HUES48 (cell line): ENCODE measurements around the gene SH3PXD2A.
A peak's percentile ranks its signal among the peaks of the same experiment; 100 is the strongest.

Experiments used
- H3K27ac ChIP-seq: one replicate; pipeline ENCODE4 v1.7.0; 2013; ENCODE audit warnings: low read depth, low read length, inconsistent platforms
- H3K27me3 ChIP-seq: 2 replicates; pipeline ENCODE4 v1.6.1; 2013; ENCODE audit warnings: mild to moderate bottlenecking, low read length; ENCODE audit not compliant: control insufficient read depth, insufficient read depth
- H3K36me3 ChIP-seq: 2 replicates; pipeline ENCODE4 v1.6.1; 2013; ENCODE audit warnings: low read length; ENCODE audit not compliant: control insufficient read depth, insufficient read depth
- H3K4me1 ChIP-seq: 2 replicates; pipeline ENCODE4 v1.6.1; 2013; ENCODE audit warnings: mild to moderate bottlenecking, low read length; ENCODE audit not compliant: control insufficient read depth, insufficient read depth
- H3K4me3 ChIP-seq: 2 replicates; pipeline ENCODE4 v1.5.1; 2013; ENCODE audit warnings: mild to moderate bottlenecking, low read depth, low read length
- H3K9ac ChIP-seq: 2 replicates; pipeline ENCODE4 v1.6.1; 2013; ENCODE audit warnings: mild to moderate bottlenecking, low read depth, low read length, moderate library complexity
- H3K9me3 ChIP-seq: 2 replicates; pipeline ENCODE4 v1.6.1; 2013; ENCODE audit warnings: low read length; ENCODE audit not compliant: control insufficient read depth, insufficient read depth

SH3PXD2A gene

DNA sequence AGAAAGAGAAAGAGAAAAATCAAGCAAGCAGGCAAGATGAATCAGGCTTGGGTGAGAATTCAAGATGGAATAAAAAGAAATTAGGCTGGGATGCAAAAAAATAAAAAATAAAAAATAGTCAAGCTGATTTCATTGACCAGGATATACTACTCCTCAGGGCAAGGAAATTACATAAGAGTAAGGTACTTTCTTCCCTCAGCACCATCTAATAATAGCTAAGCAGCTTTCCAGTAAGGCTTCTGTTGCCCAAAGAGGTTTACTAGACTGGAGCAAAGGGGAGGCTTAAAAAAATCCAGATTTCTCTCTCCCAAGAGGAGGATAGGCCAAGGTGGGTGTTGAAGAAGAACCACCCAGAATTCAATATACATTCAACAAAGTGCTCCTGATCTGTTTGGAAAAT is 268.3 kb downstream of the SH3PXD2A start:
- no peak overlapping the region for H3K27ac ChIP-seq
- H3K9ac ChIP-seq, result no peak overlapping the region
- no peaks in the 10 kb centered on the region for H3K36me3 ChIP-seq
- H3K4me3 ChIP-seq, result no peak overlapping the region
- H3K4me1 ChIP-seq, result no peaks in the 10 kb centered on the region
- no peaks in the 10 kb centered on the region for H3K9me3 ChIP-seq
- H3K27me3 ChIP-seq, result peaks cover 21% of the 10 kb centered on the region

DNA sequence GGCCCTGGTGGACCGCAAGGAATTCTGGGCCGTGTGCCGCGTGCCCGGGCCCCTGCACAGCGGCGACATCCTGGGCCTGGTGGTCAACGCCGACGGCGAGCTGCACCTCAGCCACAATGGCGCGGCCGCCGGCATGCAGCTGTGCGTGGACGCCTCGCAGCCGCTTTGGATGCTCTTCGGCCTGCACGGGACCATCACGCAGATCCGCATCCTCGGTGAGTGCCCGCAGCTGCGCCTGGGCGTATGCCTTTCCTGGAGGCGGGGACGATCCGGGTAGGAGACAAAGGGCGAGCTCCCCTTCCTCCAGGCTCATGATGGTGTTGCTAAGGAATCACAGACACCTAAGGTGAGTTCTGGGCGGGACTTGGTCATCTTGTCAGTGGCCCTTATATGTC is 270.4 kb downstream of the SH3PXD2A start:
- H3K27ac ChIP-seq, result no peak overlapping the region
- H3K4me3 ChIP-seq, result no peak overlapping the region
- no peaks in the 10 kb centered on the region for H3K36me3 ChIP-seq
- H3K9ac ChIP-seq, result no peak overlapping the region
- peaks cover 21% of the 10 kb centered on the region for H3K27me3 ChIP-seq
- H3K9me3 ChIP-seq, result no peaks in the 10 kb centered on the region
- no peaks in the 10 kb centered on the region for H3K4me1 ChIP-seq

DNA sequence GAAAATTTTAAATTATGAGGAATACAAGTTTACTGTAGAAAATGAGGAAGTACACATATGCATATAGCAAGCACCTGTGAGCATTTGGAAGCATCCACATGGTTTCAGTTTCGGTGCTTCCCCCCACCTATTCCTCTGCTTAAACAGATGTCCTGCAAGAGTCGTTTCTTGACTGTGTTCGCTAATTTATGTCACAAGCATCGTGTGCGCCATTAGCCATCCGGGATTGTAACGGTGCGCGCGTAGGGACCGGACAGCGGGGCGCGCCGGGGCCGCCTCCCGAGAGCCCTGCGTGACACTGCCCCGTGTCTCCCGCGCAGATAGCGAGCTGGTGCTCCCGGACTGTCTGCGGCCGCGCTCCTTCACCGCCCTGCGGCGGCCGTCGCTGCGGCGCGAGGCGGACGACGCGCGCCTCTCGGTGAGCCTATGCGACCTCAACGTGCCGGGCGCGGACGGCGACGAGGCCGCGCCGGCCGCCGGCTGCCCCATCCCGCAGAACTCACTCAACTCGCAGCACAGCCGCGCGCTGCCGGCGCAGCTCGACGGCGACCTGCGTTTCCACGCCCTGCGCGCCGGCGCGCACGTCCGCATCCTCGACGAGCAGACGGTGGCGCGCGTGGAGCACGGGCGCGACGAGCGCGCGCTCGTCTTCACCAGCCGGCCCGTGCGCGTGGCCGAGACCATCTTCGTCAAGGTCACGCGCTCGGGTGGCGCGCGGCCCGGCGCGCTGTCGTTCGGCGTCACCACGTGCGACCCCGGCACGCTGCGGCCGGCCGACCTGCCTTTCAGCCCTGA is 271.0 kb downstream of the SH3PXD2A start:
- H3K4me1 ChIP-seq, result no peaks in the 10 kb centered on the region
- H3K9ac ChIP-seq, result no peak overlapping the region
- H3K27ac ChIP-seq, result no peak overlapping the region
- H3K4me3 ChIP-seq, result peak overlapping the region; percentile 40; the same call in 1 of the 2 replicates
- H3K36me3 ChIP-seq, result no peaks in the 10 kb centered on the region
- peaks cover 21% of the 10 kb centered on the region for H3K27me3 ChIP-seq
- no peaks in the 10 kb centered on the region for H3K9me3 ChIP-seq

DNA sequence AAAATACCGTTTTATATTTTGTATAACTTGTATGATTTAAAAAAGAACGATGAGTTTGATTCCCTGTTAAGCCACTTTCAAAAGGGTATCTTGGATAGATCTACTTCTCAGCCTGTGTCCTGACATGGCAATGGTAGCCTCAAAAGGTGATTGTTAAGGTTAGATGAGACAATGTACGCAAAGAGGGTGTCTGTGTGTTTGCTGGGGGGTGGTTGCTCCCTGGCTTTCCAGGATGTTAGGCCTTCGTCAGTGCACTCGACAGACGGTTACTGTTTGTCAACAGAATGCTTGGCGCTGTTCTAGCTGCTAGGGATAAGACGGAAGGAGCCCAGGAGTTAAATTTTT is 271.5 kb downstream of the SH3PXD2A start:
- H3K9ac ChIP-seq, result no peak overlapping the region
- H3K4me3 ChIP-seq, result no peak overlapping the region
- H3K27ac ChIP-seq, result no peak overlapping the region
- peaks cover 21% of the 10 kb centered on the region for H3K27me3 ChIP-seq
- H3K9me3 ChIP-seq, result no peaks in the 10 kb centered on the region
- H3K4me1 ChIP-seq, result no peaks in the 10 kb centered on the region
- no peaks in the 10 kb centered on the region for H3K36me3 ChIP-seq

DNA sequence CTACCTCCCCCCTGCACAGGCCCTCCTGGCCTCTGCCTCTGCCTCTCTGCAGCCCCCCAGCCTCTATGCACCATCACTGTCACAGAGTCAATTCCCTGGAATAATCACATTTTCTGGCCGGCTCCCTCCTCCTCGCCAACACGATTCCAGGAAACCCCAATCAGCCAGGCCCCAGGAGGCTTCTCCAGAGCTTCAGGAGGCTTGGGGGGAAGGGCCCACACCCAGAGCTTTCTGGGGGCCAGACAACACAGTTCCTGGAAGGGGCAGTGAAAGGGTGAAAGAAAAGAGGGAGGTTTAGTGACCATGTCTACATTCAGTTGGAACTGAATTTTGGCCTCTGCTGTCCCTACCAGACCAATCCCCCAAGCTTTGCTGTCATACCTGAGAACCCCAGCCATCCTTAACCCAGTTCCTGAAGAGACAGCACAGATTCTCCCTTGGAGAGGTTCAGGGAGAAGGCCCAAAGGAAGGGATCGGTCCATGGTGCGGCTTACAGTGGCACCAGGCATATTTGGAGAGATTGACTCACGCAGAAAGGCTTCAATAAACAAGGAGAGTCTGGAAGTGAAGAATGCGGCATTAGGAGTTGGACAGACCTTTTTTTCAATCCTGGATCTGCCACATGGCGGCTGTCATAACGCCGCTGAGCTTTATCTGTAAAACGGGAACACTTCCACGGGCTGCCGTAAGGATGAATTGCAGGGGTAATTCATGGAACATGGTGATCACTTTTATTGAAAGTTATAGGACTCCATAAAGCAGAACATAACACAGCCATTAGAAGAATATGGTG is 272.8 kb downstream of the SH3PXD2A start:
- no peak overlapping the region for H3K4me3 ChIP-seq
- no peak overlapping the region for H3K9ac ChIP-seq
- no peaks in the 10 kb centered on the region for H3K9me3 ChIP-seq
- H3K36me3 ChIP-seq, result no peaks in the 10 kb centered on the region
- no peak overlapping the region for H3K27ac ChIP-seq
- peaks cover 21% of the 10 kb centered on the region for H3K27me3 ChIP-seq
- no peaks in the 10 kb centered on the region for H3K4me1 ChIP-seq

DNA sequence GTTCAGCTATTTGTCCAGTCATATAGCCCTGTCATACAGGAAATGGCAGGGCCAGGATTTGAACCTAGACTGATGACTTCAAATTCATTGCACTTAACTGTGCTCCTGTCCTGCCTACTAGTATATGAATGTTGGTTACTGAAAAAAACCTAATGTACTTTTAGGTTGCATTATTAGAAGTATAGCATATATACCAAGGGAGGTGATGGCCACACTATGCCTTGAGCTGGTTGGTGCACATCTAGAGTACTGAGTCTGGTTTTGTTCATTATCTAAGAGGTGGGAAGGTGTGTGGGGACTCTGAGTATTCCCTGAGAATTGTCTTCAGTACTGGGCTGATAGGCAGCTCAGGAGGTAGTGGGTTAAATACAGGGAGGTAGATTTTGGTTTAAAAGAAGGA is 273.9 kb downstream of the SH3PXD2A start:
- no peaks in the 10 kb centered on the region for H3K36me3 ChIP-seq
- H3K27ac ChIP-seq, result no peak overlapping the region
- no peaks in the 10 kb centered on the region for H3K4me1 ChIP-seq
- no peak overlapping the region for H3K4me3 ChIP-seq
- H3K27me3 ChIP-seq, result peaks cover 21% of the 10 kb centered on the region
- no peak overlapping the region for H3K9ac ChIP-seq
- H3K9me3 ChIP-seq, result no peaks in the 10 kb centered on the region

DNA sequence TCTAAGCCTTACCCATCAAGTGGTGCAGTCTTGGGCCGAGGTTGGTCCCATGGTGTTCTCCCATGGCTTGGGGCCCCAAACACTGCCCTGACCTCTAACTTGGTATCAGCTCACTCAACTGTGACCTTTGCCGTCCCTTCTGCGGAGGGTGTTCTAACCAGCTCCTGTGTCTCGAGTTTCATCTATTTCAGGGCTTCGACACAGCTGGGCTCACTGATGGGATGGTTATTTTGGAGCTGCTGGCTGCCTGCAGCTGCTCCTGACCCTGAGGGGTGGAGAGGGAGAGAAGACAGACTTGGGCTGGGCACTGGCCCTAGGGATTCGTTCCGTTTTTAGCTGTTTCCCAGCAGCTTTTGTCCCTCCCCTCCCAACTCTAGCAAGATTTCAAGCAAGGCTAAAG is 274.9 kb downstream of the SH3PXD2A start:
- peaks cover 19% of the 10 kb centered on the region for H3K27me3 ChIP-seq
- H3K4me1 ChIP-seq, result no peaks in the 10 kb centered on the region
- no peaks in the 10 kb centered on the region for H3K9me3 ChIP-seq
- no peak overlapping the region for H3K9ac ChIP-seq
- no peaks in the 10 kb centered on the region for H3K36me3 ChIP-seq
- H3K27ac ChIP-seq, result no peak overlapping the region
- no peak overlapping the region for H3K4me3 ChIP-seq

DNA sequence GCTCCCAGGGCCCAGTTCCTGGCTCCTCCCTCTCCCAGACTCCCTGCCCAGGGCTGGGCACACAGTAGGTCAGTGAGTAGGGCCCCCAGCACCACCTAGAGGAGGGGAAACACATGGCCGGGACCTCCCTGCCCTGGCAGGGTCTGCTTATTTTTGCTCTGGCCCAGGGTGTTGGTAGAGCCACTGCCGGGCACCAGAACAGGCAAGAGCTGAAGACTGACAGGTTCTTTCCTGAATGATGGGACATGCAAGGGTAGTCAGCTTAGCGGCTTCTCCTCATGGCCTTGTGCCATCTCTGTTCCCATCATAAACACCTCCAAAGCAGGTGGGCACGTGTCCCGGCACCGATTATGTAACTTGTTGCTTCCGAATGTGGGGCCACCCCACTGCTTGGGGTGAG is 275.4 kb downstream of the SH3PXD2A start:
- Histone ChIP-seq H3K36me3 (no peaks in the 10 kb centered on the region), H3K4me1 (no peaks in the 10 kb centered on the region), H3K27me3 (peaks cover 15% of the 10 kb centered on the region), H3K27ac (no peak overlapping the region), H3K9me3 (no peaks in the 10 kb centered on the region), H3K9ac (no peak overlapping the region), H3K4me3 (no peak overlapping the region)

DNA sequence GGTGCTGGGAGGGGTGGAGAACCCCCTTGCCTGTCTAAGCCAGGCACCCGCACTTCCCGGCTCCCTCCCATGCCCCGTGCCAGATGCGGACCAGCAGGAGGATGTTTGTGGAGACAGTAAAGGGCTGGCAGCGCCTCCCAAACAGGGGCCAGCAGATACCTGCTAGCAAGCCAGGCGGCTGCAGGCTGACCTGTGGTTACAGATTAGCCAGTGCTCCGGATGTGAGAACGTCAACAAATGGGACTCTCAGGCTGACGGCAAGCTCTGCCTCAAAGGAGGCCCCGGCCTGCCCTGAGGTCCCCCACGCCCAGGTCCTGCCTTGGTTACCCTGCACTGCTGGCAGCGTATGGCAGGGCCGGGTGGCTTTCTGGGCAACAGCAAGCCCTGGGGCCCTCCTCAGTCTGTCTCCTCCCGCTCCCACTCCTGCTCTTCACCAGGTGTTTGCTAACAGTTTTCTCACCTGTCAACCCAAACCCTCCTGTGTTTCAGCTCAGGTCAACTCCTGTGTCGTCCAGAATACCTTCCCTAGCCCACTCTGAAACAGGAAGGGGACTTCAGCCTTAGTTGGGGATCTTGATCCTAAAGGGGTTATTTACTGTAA is 276.5 kb downstream of the SH3PXD2A start:
- Histone ChIP-seq H3K9ac (no peak overlapping the region), H3K4me3 (no peak overlapping the region), H3K9me3 (no peaks in the 10 kb centered on the region), H3K27ac (no peak overlapping the region), H3K36me3 (no peaks in the 10 kb centered on the region), H3K27me3 (peaks cover 3% of the 10 kb centered on the region), H3K4me1 (no peaks in the 10 kb centered on the region)

DNA sequence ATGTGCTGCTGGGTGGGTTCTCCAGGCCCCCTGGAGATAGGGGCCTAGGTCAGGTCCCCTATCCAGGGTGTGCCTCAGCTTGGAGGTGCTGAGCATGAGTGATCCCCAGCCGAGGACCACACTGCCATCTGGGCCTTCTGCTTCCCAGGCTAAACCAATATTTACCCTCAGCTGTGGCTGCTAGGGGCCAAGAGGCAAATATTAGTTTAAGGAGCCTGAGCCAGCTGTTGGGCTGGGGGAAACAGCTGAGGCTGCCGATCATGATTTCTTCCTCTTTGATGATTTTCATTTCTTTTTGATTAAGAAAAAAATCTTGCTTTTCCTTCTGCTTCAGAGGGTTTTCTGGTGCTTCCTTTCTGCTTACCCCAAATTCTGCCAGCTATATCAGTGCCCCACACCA is 278.5 kb downstream of the SH3PXD2A start:
- no peaks in the 10 kb centered on the region for H3K4me1 ChIP-seq
- H3K9ac ChIP-seq, result no peak overlapping the region
- H3K27me3 ChIP-seq, result no peaks in the 10 kb centered on the region
- no peaks in the 10 kb centered on the region for H3K9me3 ChIP-seq
- H3K27ac ChIP-seq, result no peak overlapping the region
- no peak overlapping the region for H3K4me3 ChIP-seq
- no peaks in the 10 kb centered on the region for H3K36me3 ChIP-seq

DNA sequence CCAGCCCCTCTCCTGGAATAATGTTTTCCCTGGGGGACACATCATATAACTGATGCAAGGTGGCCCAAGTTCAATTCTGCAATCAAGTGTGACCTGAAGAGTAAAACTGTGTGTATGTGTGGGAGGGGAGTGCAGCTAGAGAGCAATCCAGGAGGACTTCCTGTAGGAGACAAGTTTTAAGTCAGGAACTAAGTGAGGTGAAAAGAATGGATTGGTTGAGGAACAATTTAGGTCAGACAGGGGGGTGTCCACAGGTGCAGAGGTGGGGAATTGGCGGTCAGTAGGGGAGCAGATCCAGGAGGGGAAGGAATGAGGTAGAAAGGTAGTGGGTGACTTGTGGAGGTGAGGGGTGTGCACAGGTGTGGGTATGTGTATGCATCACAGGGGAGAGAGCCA is 279.3 kb downstream of the SH3PXD2A start:
- Histone ChIP-seq H3K36me3 (no peaks in the 10 kb centered on the region), H3K27me3 (no peaks in the 10 kb centered on the region), H3K27ac (no peak overlapping the region), H3K9me3 (no peaks in the 10 kb centered on the region), H3K4me1 (no peaks in the 10 kb centered on the region), H3K4me3 (no peak overlapping the region), H3K9ac (no peak overlapping the region)
